ENCODE measurements around the gene ERF. TPM values are rescaled to one million over a fixed set of nuclear protein-coding genes. Genes with fewer than 3 reads are reported as not detected.
A peak's percentile ranks its signal among the peaks of the same experiment; 100 is the strongest.
"Not testable (repeated sequence)": the region's sequence is repeated elsewhere in the genome, so short reads cannot be mapped to it uniquely, and the experiment has no call there.

The ERF gene
- total and polyA plus RNA-seq, 2 experiments from 2014 or later = 24.4 to 47.1 TPM

GRCh38 chr19:42267644-42268141 is 12.8 kb upstream of the ERF start:
- WGBS (ENCODE audit: low lambda C conversion rate, missing lambda C conversion rate) = 14% methylated on average over 13 of the region's 13 CpGs
- DNase-seq (ENCODE audit: low spot score) = peak; percentile 14
- H3K4me3 ChIP-seq = no peak overlapping the region

GRCh38 chr19:42266928-42267603 is 12.1 kb upstream of the ERF start:
- 94% methylated on average over 25 of the region's 25 CpGs for WGBS (ENCODE audit: low lambda C conversion rate, missing lambda C conversion rate)
- Histone ChIP-seq H3K4me2 (peak overlapping the region; percentile 76), H3K27ac (peak overlapping the region; percentile 48), H3K79me2 (peaks cover 26% of the 10 kb centered on the region), H3K4me1 (ENCODE audit: insufficient read depth) (peaks cover 17% of the 10 kb centered on the region)
- not testable (repeated sequence) for H3K27me3 ChIP-seq; H2AFZ ChIP-seq; H3K36me3 ChIP-seq (replicated peaks; ENCODE audit: insufficient read depth, low read depth); H3K9me2 ChIP-seq (replicated peaks; ENCODE audit: insufficient read depth); H3K4me3 ChIP-seq; H3K9me3 ChIP-seq (ENCODE audit: low read depth); DNase-seq (ENCODE audit: low spot score); H4K20me1 ChIP-seq (ENCODE audit: insufficient read depth, poor library complexity, severe bottlenecking)

More at GRCh38 chr19:42267644-42268141, 12.8 kb upstream of the ERF start:
- Histone ChIP-seq H3K27ac (peak overlapping the region; percentile 48), H3K27me3 (no peaks in the 10 kb centered on the region), H3K79me2 (peaks cover 26% of the 10 kb centered on the region), H3K9me3 (ENCODE audit: low read depth) (no peaks in the 10 kb centered on the region), H3K9me2 (replicated peaks; ENCODE audit: insufficient read depth) (no peaks in the 10 kb centered on the region), H4K20me1 (ENCODE audit: insufficient read depth, poor library complexity, severe bottlenecking) (no peaks in the 10 kb centered on the region), H3K4me1 (ENCODE audit: insufficient read depth) (peaks cover 17% of the 10 kb centered on the region), H3K4me2 (peak overlapping the region; percentile 76), H2AFZ (no peak overlapping the region), H3K36me3 (replicated peaks; ENCODE audit: insufficient read depth, low read depth) (no peaks in the 10 kb centered on the region)
- TF ChIP-seq EZH2 (IDR thresholded peaks at IDR 0.05; ENCODE audit: borderline replicate concordance) = no peak
- TF ChIP-seq CTCF (IDR thresholded peaks at IDR 0.05; ENCODE audit: poor library complexity) = no peak
- TF ChIP-seq EZH2phosphoT487 (IDR thresholded peaks at IDR 0.05; ENCODE audit: low read depth, severe bottlenecking, unreplicated experiment) = no peak

- not testable (repeated sequence) for H2AFZ ChIP-seq; H4K20me1 ChIP-seq (ENCODE audit: insufficient read depth, poor library complexity, severe bottlenecking); H3K27ac ChIP-seq; H3K27me3 ChIP-seq; H3K4me3 ChIP-seq; DNase-seq (ENCODE audit: low spot score); H3K9me2 ChIP-seq (replicated peaks; ENCODE audit: insufficient read depth); H3K9me3 ChIP-seq (ENCODE audit: low read depth); H3K4me2 ChIP-seq; H3K36me3 ChIP-seq (replicated peaks; ENCODE audit: insufficient read depth, low read depth)
- WGBS (ENCODE audit: low lambda C conversion rate, missing lambda C conversion rate) = 91% methylated on average over 4 of the region's 4 CpGs
- Histone ChIP-seq H3K79me2 (peaks cover 18% of the 10 kb centered on the region), H3K4me1 (ENCODE audit: insufficient read depth) (peaks cover 15% of the 10 kb centered on the region)
These were observed 11.2 kb upstream of the ERF start for GRCh38 chr19:42266105-42266504.

- WGBS (ENCODE audit: low lambda C conversion rate, missing lambda C conversion rate) = 97% methylated on average over 3 of the region's 3 CpGs
- Histone ChIP-seq H3K4me3 (no peak overlapping the region), H3K79me2 (no peaks in the 10 kb centered on the region), H3K36me3 (replicated peaks; ENCODE audit: insufficient read depth, low read depth) (no peaks in the 10 kb centered on the region), H3K9me2 (replicated peaks; ENCODE audit: insufficient read depth) (no peaks in the 10 kb centered on the region), H3K27me3 (no peaks in the 10 kb centered on the region), H2AFZ (no peak overlapping the region), H3K4me2 (no peak overlapping the region), H3K27ac (no peak overlapping the region), H3K4me1 (ENCODE audit: insufficient read depth) (no peaks in the 10 kb centered on the region), H4K20me1 (ENCODE audit: insufficient read depth, poor library complexity, severe bottlenecking) (no peaks in the 10 kb centered on the region), H3K9me3 (ENCODE audit: low read depth) (no peaks in the 10 kb centered on the region)
- TF ChIP-seq EZH2 (IDR thresholded peaks at IDR 0.05; ENCODE audit: borderline replicate concordance) = no peak
- no peak for TF ChIP-seq CTCF (IDR thresholded peaks at IDR 0.05; ENCODE audit: poor library complexity)
- no peak for TF ChIP-seq EZH2phosphoT487 (IDR thresholded peaks at IDR 0.05; ENCODE audit: low read depth, severe bottlenecking, unreplicated experiment)
- DNase-seq (ENCODE audit: low spot score) = no peak
These were observed 6.8 kb upstream of the ERF start for GRCh38 chr19:42261763-42262162.

- H3K36me3 ChIP-seq (replicated peaks; ENCODE audit: insufficient read depth, low read depth); H3K27ac ChIP-seq; DNase-seq (ENCODE audit: low spot score); H3K27me3 ChIP-seq; H3K4me2 ChIP-seq; H2AFZ ChIP-seq; H3K9me3 ChIP-seq (ENCODE audit: low read depth); H3K4me1 ChIP-seq (ENCODE audit: insufficient read depth); H4K20me1 ChIP-seq (ENCODE audit: insufficient read depth, poor library complexity, severe bottlenecking); H3K9me2 ChIP-seq (replicated peaks; ENCODE audit: insufficient read depth); H3K4me3 ChIP-seq: not testable (repeated sequence)
- 88% methylated on average over 3 of the region's 3 CpGs for WGBS (ENCODE audit: low lambda C conversion rate, missing lambda C conversion rate)
- peaks cover 25% of the 10 kb centered on the region for H3K79me2 ChIP-seq
These were observed 2.9 kb upstream of the ERF start for GRCh38 chr19:42257842-42258241.
